GM18870 (cell line): ENCODE results near the gene SMAP1.
A peak's percentile ranks its signal among the peaks of the same experiment; 100 is the strongest.

Experiments
- ATAC-seq: cut with Tn5 transposase; IDR thresholded peaks from one replicate; pipeline ENCODE4 v1.9.1; 2021; ENCODE audit warnings: moderate library complexity; ENCODE audit not compliant: unreplicated experiment

The SMAP1 gene

GRCh38 chr6:70667711-70668498 lies at the start of gene SMAP1:
TSS of gene SMAP1 (plus strand) at chr6:70667883. CDS start at chr6:70668024, 141 bp downstream.
- peak; percentile 65 for ATAC-seq

- ATAC-seq, result no peak
Measured at GRCh38 chr6:70620746-70621145, 46.9 kb upstream of the SMAP1 start.

- ATAC-seq, result no peak
Measured at GRCh38 chr6:70622461-70622860, 45.2 kb upstream of the SMAP1 start.

- ATAC-seq, result no peak
Measured at GRCh38 chr6:70625436-70625835, 42.2 kb upstream of the SMAP1 start.

GRCh38 chr6:70627500-70628254 lies 40.0 kb upstream of the SMAP1 start:
- no peak for ATAC-seq

- no peak for ATAC-seq
Measured at GRCh38 chr6:70629929-70630328, 37.8 kb upstream of the SMAP1 start.

GRCh38 chr6:70633870-70634269 lies 33.8 kb upstream of the SMAP1 start:
- no peak for ATAC-seq

GRCh38 chr6:70636596-70636995 lies 31.1 kb upstream of the SMAP1 start:
- ATAC-seq, result no peak

- ATAC-seq, result no peak
Measured at GRCh38 chr6:70638468-70638867, 29.2 kb upstream of the SMAP1 start.

- ATAC-seq, result no peak
Measured at GRCh38 chr6:70651326-70651905, 16.3 kb upstream of the SMAP1 start.

GRCh38 chr6:70652216-70652615 lies 15.5 kb upstream of the SMAP1 start:
- no peak for ATAC-seq

GRCh38 chr6:70657706-70658105 lies 10.0 kb upstream of the SMAP1 start:
- ATAC-seq, result no peak

- ATAC-seq, result no peak
Measured at GRCh38 chr6:70663881-70664466, 3.7 kb upstream of the SMAP1 start.

- ATAC-seq, result no peak
Measured at GRCh38 chr6:70666706-70667105, 977 bp upstream of the SMAP1 start.

- no peak for ATAC-seq
Measured at GRCh38 chr6:70667256-70667710, 400 bp upstream of the SMAP1 start.

GRCh38 chr6:70668499-70668812 lies 773 bp downstream of the SMAP1 start:
- ATAC-seq, result peak; percentile 29

- no peak for ATAC-seq
Measured at GRCh38 chr6:70669133-70669532, 1.4 kb downstream of the SMAP1 start.

GRCh38 chr6:70672549-70672948 lies 4.9 kb downstream of the SMAP1 start:
- ATAC-seq, result no peak

- no peak for ATAC-seq
Measured at GRCh38 chr6:70673054-70673453, 5.4 kb downstream of the SMAP1 start.

GRCh38 chr6:70673601-70674000 lies 5.9 kb downstream of the SMAP1 start:
- ATAC-seq, result no peak

- no peak for ATAC-seq
Measured at GRCh38 chr6:70675822-70676221, 8.1 kb downstream of the SMAP1 start.

GRCh38 chr6:70676821-70677220 lies 9.1 kb downstream of the SMAP1 start:
- no peak for ATAC-seq
